AG04449 (cell line): ENCODE measurements around the gene SUGCT.

ENCODE experiments used
- CTCF ChIA-PET: fragments of 350-600 bp; formaldehyde crosslinking; extraction: SDS; loops from one replicate; lab custom pipeline; 2021; ENCODE audit warnings: antibody characterized with exemption; lab: Yijun Ruan, JAX
- POLR2A ChIA-PET: fragments of 400-600, 350-600 bp; formaldehyde crosslinking; extraction: SDS; loops from one replicate; lab custom pipeline; 2020; ENCODE audit warnings: antibody characterized with exemption, inconsistent platforms; lab: Yijun Ruan, JAX
- DNase-seq: peaks from one replicate; pipeline ENCODE4 v3.0.0-alpha.2; 2010; ENCODE audit warnings: low read depth, low spot score
- H3K4me3 ChIP-seq: 2 replicates; pipeline ENCODE4 v1.5.1; 2011; ENCODE audit warnings: low read depth, mild to moderate bottlenecking, control low read depth, low read length
- CTCF ChIP-seq: IDR thresholded peaks from one replicate; pipeline ENCODE4 v1.5.1; 2011; ENCODE audit warnings: mild to moderate bottlenecking, moderate library complexity, low read length, control low read depth, inconsistent platforms; ENCODE audit not compliant: insufficient read depth; ENCODE audit errors: missing control alignments

SUGCT gene

GRCh38 chr7:40674316-40674715 is 539.5 kb downstream of the SUGCT start:
- H3K4me3 ChIP-seq = no peak overlapping the region
- DNase-seq = no peak
- no peak for TF ChIP-seq CTCF
- ChIA-PET CTCF (interaction anchor here (1.6 kb wide), 1 partner anchor 8 kb away, joined by 3 read pairs; no protein-coding TSS in a partner anchor), POLR2A (no interaction called here)

GRCh38 chr7:40675741-40676140 is 540.9 kb downstream of the SUGCT start:
- ChIA-PET POLR2A (no interaction called here), CTCF (no interaction called here)
- no peak for DNase-seq
- no peak for TF ChIP-seq CTCF
- no peak overlapping the region for H3K4me3 ChIP-seq

DNA sequence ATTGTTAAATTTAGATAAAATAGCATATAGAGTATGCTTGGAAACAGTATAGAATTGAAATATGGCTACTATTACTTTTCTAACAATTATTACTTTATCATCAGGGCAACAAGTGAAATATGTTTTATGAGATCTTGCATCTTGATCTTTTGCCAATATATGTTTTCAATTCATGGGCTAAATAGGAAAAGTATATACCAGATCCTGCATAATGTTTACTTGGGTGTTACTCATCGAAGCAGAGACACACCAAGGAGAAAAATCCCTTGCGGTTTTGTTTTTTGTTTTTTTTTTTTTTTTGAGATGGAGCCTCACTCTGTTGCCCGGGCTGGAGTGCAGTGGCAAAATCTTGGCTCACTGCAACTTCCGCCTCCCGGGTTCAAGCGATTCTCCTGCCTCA is 541.4 kb downstream of the SUGCT start:
- no peak overlapping the region for H3K4me3 ChIP-seq
- ChIA-PET CTCF (interaction anchor here (1.0 kb wide), 1 partner anchor 10 kb away, joined by 3 read pairs; no protein-coding TSS in a partner anchor), POLR2A (no interaction called here)
- no peak for DNase-seq
- no peak for TF ChIP-seq CTCF

DNA sequence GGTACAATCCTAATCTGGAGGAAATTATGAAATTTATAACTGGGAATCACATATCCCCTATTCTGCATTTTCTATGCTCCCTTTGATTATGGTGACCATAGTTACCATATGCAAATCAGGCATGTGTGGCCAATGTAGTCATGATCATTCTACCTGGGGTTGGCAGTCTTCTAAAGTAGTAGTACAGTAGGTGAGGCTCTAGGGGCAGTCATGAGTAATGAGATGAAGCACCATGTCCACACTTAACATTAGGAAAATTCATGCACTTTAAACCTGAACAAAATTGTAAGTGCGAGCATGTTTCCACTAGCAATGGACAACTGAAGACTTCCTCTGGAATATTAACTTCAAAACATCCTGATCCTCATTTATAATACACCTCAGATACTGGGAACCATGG is 545.9 kb downstream of the SUGCT start:
- TF ChIP-seq CTCF = peak; percentile 22
- POLR2A ChIA-PET = no interaction called here
- no peak for DNase-seq
- no peak overlapping the region for H3K4me3 ChIP-seq
- CTCF ChIA-PET = no interaction called here

- ChIA-PET CTCF (interaction anchor here (1.6 kb wide), 1 partner anchor 9 kb away, joined by 3 read pairs; no protein-coding TSS in a partner anchor), POLR2A (no interaction called here)
- DNase-seq = no peak
- H3K4me3 ChIP-seq = no peak overlapping the region
- TF ChIP-seq CTCF = no peak
Observed at GRCh38 chr7:40682696-40683095, 547.9 kb downstream of the SUGCT start.

- ChIA-PET CTCF (interaction anchor here (1.2 kb wide), 1 partner anchor 9 kb away, joined by 3 read pairs; no protein-coding TSS in a partner anchor), POLR2A (no interaction called here)
- no peak for TF ChIP-seq CTCF
- H3K4me3 ChIP-seq = no peak overlapping the region
- DNase-seq = no peak
Observed at GRCh38 chr7:40694026-40694809, 559.4 kb downstream of the SUGCT start.
